Retinal pigment epithelial cell (primary cell): Measurements from ENCODE around the gene TMEM97.

Experiments
- DNase-seq: peaks from one replicate; pipeline ENCODE4 v3.0.0-alpha.2; 2010; ENCODE audit warnings: low read depth
- H3K4me3 ChIP-seq: 2 replicates; pipeline ENCODE4 v1.5.1; 2011; ENCODE audit warnings: mild to moderate bottlenecking, low read length, control low read depth, moderate library complexity
- TF ChIP-seq, protein P1 (sequence below): conservative IDR thresholded peaks from 2 replicates; pipeline ENCODE4 v1.5.1; 2011; ENCODE audit warnings: low read depth, low read length, control low read depth, inconsistent platforms

The TMEM97 gene

DNA sequence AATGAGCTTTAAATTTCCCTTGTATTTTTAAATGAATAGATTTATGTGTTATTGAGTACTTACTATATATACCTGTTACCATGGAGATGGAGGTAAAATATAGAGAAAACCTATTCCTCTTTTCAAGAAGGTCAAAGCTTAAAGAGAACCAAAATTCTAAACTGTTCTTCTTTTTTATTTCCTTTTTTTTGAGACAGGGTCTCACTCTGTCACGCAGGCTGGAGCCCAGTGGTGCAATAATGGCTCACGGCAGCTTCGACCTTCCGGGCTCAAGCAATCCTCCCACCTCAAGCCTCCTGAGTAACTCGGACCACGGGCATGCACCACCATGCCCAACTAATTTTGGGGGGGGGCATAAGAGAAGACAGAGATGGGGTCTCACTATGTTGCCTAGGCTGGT is 25.0 kb upstream of the TMEM97 start:
- H3K4me3 ChIP-seq: no peak overlapping the region
- no peak for DNase-seq
- TF ChIP-seq, protein P1, sequence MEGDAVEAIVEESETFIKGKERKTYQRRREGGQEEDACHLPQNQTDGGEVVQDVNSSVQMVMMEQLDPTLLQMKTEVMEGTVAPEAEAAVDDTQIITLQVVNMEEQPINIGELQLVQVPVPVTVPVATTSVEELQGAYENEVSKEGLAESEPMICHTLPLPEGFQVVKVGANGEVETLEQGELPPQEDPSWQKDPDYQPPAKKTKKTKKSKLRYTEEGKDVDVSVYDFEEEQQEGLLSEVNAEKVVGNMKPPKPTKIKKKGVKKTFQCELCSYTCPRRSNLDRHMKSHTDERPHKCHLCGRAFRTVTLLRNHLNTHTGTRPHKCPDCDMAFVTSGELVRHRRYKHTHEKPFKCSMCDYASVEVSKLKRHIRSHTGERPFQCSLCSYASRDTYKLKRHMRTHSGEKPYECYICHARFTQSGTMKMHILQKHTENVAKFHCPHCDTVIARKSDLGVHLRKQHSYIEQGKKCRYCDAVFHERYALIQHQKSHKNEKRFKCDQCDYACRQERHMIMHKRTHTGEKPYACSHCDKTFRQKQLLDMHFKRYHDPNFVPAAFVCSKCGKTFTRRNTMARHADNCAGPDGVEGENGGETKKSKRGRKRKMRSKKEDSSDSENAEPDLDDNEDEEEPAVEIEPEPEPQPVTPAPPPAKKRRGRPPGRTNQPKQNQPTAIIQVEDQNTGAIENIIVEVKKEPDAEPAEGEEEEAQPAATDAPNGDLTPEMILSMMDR: no peak

DNA sequence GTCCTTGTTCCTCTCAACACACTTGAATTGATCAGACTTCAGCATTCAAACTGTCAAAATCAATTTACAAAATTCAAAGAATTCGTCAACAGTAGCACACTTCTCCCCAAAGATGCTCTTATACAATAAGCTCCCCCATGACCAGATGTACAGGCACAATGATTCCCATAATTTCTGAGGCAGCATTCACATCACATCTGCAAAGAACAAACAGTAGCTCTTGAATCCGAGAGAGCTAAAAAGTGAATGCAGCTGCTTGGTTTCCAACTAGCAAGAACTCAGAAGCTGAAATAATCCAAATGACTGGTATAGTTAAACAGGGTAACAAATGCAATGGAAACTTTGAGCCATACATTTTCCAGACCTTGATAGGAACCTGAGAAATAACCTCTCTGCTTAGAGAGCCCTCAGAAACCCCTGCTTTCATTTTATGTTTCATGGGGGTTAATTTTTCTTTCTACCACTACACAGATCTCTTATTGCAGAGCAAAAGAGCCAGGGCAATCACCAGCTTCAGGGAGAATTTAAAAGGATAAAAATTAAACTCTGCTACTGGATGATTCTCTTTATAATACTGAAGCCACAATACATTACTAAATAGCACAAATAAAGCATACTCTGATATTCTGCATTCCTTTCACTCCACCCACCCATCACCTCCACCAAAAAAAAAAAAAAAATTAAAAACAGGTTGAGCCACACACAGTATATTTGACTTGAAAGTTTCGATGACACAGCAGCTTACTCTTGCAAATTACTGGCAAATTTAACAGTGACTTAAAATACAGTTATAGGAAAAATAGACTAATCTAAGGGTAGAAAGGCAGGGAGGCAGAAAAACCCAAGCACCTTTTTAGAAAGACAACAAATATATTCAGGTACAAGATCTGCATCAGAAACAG is 23.1 kb upstream of the TMEM97 start:
- no peak overlapping the region for H3K4me3 ChIP-seq
- DNase-seq: no peak
- TF ChIP-seq, protein P1: no peak

DNA sequence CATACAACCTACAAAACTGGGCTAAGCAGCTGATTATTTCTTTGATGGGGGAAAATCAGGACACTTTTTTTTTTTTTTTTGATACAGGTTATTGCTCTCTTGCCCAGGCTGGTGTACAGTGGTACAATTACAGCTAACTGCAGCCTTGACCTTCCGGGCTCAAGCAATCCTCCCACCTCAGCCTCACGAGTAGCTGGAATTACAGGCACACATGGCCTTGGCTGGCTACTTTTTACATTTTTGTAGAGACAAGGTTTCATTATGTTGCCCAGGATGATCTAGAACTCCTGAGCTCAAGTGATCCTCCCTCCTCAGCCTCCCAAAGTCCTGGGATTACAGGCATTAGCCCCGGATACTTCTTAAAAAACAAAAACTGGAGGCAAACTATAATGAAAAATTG is 20.6 kb upstream of the TMEM97 start:
- TF ChIP-seq, protein P1: no peak
- no peak overlapping the region for H3K4me3 ChIP-seq
- no peak for DNase-seq

DNA sequence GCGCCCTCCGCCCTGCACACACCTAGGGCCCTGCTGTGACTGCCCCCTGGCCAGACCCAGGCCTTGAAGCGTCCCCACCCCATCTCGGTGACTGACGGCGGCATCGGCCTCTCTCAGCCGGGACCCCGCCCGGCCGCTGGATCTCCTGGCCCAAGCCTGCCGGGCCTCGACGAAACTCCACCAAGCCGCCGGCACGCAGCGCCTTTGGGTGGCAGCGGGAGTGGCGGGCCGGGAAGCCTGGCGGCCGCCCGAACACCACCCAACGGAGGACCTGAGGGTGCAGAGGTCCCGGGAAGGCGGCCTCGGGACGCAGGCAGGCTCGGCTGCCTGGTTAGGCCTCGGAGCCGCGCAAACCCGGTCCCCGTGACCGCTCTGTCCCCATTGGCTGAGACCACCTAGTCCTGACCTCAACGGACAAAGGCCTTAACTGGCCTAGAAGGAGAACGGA is 12.0 kb upstream of the TMEM97 start:
- H3K4me3 ChIP-seq: no peak overlapping the region
- TF ChIP-seq, protein P1: no peak
- DNase-seq: no peak

DNA sequence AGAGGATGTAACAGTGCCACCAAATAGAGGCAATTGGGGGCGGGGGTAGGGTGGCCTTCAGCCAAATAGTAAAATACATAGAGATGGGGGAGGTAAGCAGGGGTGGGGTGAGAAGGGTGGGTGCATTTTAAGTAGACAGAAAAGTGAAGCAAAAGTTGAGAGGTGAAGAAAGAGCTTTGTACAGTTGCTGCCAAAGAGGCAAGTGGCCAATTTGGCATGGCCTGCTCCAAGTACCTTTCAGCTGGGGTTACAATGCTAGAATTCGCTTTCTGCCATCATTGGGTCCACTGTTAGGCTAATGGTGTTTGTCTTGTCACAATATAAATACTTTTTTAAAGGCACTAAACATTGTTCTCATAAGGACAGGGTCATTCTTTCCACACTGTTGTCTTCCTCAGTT is 5.2 kb upstream of the TMEM97 start:
- H3K4me3 ChIP-seq: no peak overlapping the region
- TF ChIP-seq, protein P1: no peak
- no peak for DNase-seq

DNA sequence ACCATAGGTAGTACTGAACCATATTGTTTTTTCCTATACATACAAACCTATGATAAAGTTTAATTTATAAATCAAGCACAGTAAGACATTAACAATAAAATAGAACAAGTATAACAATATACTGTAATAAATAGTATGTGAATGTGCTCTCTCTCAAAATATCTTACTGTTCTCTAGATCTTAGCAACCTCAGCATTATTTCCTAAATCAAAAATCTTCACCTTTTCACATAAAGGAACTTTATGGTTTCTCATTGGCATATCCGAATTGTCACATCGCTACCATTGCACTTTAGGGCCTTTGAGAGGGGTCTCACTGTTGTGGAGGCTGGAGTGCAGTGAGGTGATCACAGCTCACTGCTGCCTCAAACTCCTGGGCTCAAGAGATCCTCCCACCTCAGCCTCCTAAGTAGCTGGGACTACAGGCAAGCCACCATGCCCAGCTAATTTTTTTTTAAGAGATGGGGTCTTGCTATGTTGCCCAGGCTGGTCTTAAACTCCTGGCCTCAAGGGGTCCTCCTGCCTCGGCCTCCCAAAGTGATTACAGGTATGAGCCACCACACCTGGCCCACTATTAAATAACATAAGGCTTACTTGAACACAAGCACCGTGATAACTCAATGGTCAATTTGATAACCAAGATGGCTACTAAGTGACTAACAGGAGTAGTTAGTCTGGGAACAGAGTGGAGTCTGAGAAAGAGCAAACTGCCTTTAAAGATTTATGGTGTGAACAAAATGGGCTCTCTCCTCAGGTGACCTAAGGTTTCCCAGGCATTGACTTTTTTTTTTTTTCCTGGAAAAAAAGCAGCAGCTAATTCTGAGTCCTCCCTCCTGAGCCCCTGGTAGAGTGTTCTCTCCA is 2.9 kb upstream of the TMEM97 start:
- DNase-seq: no peak
- no peak overlapping the region for H3K4me3 ChIP-seq
- TF ChIP-seq, protein P1: no peak
